K562 (cell line): ENCODE measurements around the gene PTRH1. TPM values are rescaled to one million over a fixed set of nuclear protein-coding genes. Genes with fewer than 3 reads are reported as not detected.

Experiments
- ATAC-seq: fragments of 200-7000 bp; cut with Tn5 transposase; 3 replicates; pipeline ENCODE4 v1.9.1; 2020; ENCODE audit warnings: moderate library complexity
- BruUV-seq: library from RNA; stranded (reverse); fragments of 400-500 nt; replicated peaks from 2 replicates; lab custom pipeline; 2021; lab: Mats Ljungman, UMichigan
- CTCF ChIA-PET: fragments of 300-600 bp; formaldehyde crosslinking; extraction: SDS; loops from one replicate; lab custom pipeline; 2021; ENCODE audit warnings: low intra/inter-chr PET ratio; lab: Yijun Ruan, JAX
- POLR2A ChIA-PET: fragments of 300-600, 350-650 bp; sonication (Branson Sonifier 250); formaldehyde crosslinking; extraction: SDS; loops from one replicate; lab custom pipeline; 2021; ENCODE audit warnings: antibody characterized with exemption, inconsistent platforms; lab: Yijun Ruan, JAX
- DNase-seq, 4 experiments: peaks; one replicate each; pipeline versions ENCODE4 v3.0.0 to v3.0.0-alpha.2; 2011 to 2018; ENCODE audit warnings: low spot score in 3 of 4, mixed read lengths in 3 of 4; ENCODE audit errors: extremely low read depth in 1 of 4
- FAIRE-seq: peaks from 2 replicates; lab custom pipeline; 2011; peaks lifted over from hg19 to GRCh38; lab: Jason Lieb, UNC
- H2AFZ ChIP-seq: 2 replicates; pipeline ENCODE4 v1.6.0; 2011; ENCODE audit warnings: low read depth, low read length, control low read depth, inconsistent platforms
- H3K27ac ChIP-seq: fragments of 200-600 bp; 3 replicates; pipeline ENCODE4 v1.8.0; 2011; ENCODE audit warnings: low read depth, mild to moderate bottlenecking, control low read depth, inconsistent platforms, low read length, moderate library complexity, mixed read lengths; ENCODE audit errors: extremely low read depth
- H3K27me3 ChIP-seq, 2 experiments: fragments of 300-600 bp in 1 of 2; 2 replicates in 1 of 2; 3 replicates in 1 of 2; pipeline versions ENCODE4 v1.6.0 to v1.8.0; 2011; ENCODE audit warnings: inconsistent platforms in 2 of 2, low read length in 2 of 2, mild to moderate bottlenecking in 1 of 2, mixed read lengths in 1 of 2, moderate library complexity in 1 of 2; ENCODE audit not compliant: control insufficient read depth in 2 of 2, insufficient read depth in 2 of 2
- H3K36me3 ChIP-seq: fragments of 300-600 bp; 3 replicates; pipeline ENCODE4 v1.8.0; 2011; ENCODE audit warnings: mild to moderate bottlenecking, low read length, inconsistent platforms; ENCODE audit not compliant: control insufficient read depth, insufficient read depth
- H3K4me1 ChIP-seq, 2 experiments: fragments of 200-600 bp in 1 of 2; replicated peaks in 1 of 2; 2 replicates in 1 of 2; 3 replicates in 1 of 2; pipeline versions ENCODE4 v1.5.1 to v1.8.0; 2011; ENCODE audit warnings: inconsistent platforms in 2 of 2, low read length in 2 of 2, mild to moderate bottlenecking in 1 of 2, mixed read lengths in 1 of 2, moderate library complexity in 1 of 2; ENCODE audit not compliant: control insufficient read depth in 2 of 2, insufficient read depth in 2 of 2
- H3K4me2 ChIP-seq: 2 replicates; pipeline ENCODE4 v1.6.1; 2011; ENCODE audit warnings: low read length, control low read depth, inconsistent platforms, mixed read lengths; ENCODE audit not compliant: insufficient read depth
- H3K4me3 ChIP-seq: fragments of 200-600 bp; sonication (generic), shearing (Covaris generic); 2 replicates; pipeline ENCODE4 v1.5.1; 2016; ENCODE audit warnings: control low read depth, inconsistent platforms
- H3K79me2 ChIP-seq: fragments of 200-600 bp; 3 replicates; pipeline ENCODE4 v1.8.0; 2011; ENCODE audit warnings: low read length, inconsistent platforms; ENCODE audit not compliant: control insufficient read depth, insufficient read depth
- H3K9ac ChIP-seq, 2 experiments: 2 replicates each; pipeline versions ENCODE4 v1.6.0 to v1.6.1; 2011; ENCODE audit warnings: low read depth in 2 of 2, low read length in 2 of 2, control low read depth in 1 of 2, inconsistent platforms in 1 of 2, mild to moderate bottlenecking in 1 of 2, mixed read lengths in 1 of 2; ENCODE audit not compliant: insufficient read depth in 1 of 2
- H3K9me1 ChIP-seq: one replicate; pipeline ENCODE4 v1.6.0; 2011; ENCODE audit warnings: inconsistent platforms, mild to moderate bottlenecking, low read length, moderate library complexity; ENCODE audit not compliant: control insufficient read depth, insufficient read depth
- H3K9me3 ChIP-seq: replicated peaks from 2 replicates; pipeline ENCODE4 v1.5.1; 2011; ENCODE audit warnings: low read depth, low read length, inconsistent platforms; ENCODE audit not compliant: control insufficient read depth, insufficient read depth
- H4K20me1 ChIP-seq: replicated peaks from 2 replicates; pipeline ENCODE4 v1.6.1; 2011; ENCODE audit warnings: low read length, inconsistent platforms, mixed read lengths; ENCODE audit not compliant: control insufficient read depth, insufficient read depth
- CBX8 ChIP-seq: fragments of 200-600 bp; sonication (generic); IDR thresholded peaks from 2 replicates; pipeline ENCODE4 v1.6.1; 2012; ENCODE audit warnings: borderline replicate concordance, mixed run types, low read depth, mild to moderate bottlenecking, moderate library complexity, mixed read lengths, low read length, control low read depth, inconsistent platforms; ENCODE audit not compliant: poor library complexity, severe bottlenecking; ENCODE audit errors: extremely low read depth
- DDX20 ChIP-seq: fragments of 450-650 bp; IDR thresholded peaks from 2 replicates; pipeline ENCODE4 v1.6.1; 2016; ENCODE audit warnings: missing genetic modification characterization, low read depth, mild to moderate bottlenecking, missing compliant biosample characterization, moderate library complexity
- MAZ ChIP-seq, 2 experiments: fragments of 450-650 bp in 1 of 2; sonication (generic) in 1 of 2; formaldehyde crosslinking; IDR thresholded peaks in 1 of 2; conservative IDR thresholded peaks in 1 of 2; 2 replicates each; pipeline versions ENCODE4 v1.4.0 to v1.5.0; 2020; ENCODE audit warnings: mild to moderate bottlenecking in 1 of 2, missing genetic modification reagents in 1 of 2
- RBFOX2 ChIP-seq: fragments of 200-400 bp; formaldehyde crosslinking; IDR thresholded peaks from 2 replicates; pipeline ENCODE4 v1.6.1; 2017; ENCODE audit warnings: low read depth, mild to moderate bottlenecking, low read length, moderate library complexity
- WGBS: fragments of 100-300 bp; shearing (Covaris generic); methylation state at CpG from one replicate; pipeline ENCODE4 v1.1.6; 2016; ENCODE audit warnings: low coverage, mixed read lengths; ENCODE audit not compliant: insufficient coverage; ENCODE audit errors: missing lambda C conversion rate; 5-methylcytosine and 5-hydroxymethylcytosine counted together
- in situ Hi-C: fragments of 300-500 bp; cut with MboI; formaldehyde crosslinking; loops from 4 replicates; pipeline ENCODE4 v1.15.0; 2018; ENCODE audit warnings: inconsistent platforms, mixed read lengths
- intact Hi-C: fragments of 100-400 bp; cut with micrococcal nuclease; formaldehyde crosslinking; loops from 2 replicates; pipeline ENCODE4 v1.14.2; 2022
- polyA plus RNA-seq, 8 experiments: library from polyadenylated mRNA; depleted of rRNA in 4 of 8; stranded (reverse) in 5 of 8; unstranded in 3 of 8; fragments of >200 nt; fragmentation: Nextera tagmentation in 2 of 8; fragmentation: Illumina TruSeq in 1 of 8; extraction: Ambion mirVana in 2 of 8; extraction: Trizol in 1 of 8; gene quantifications; 2 replicates each; pipeline versions ENCODE4 v1.2.1 to v1.2.3, GENCODE V29; 2011 to 2014; ENCODE audit warnings: inconsistent platforms in 1 of 8, missing spikeins in 1 of 8
- total RNA-seq, 7 experiments: library from RNA; depleted of rRNA in 6 of 7; stranded (reverse); fragments of >200 nt in 6 of 7; fragmentation: Illumina TruSeq in 2 of 7; extraction: Trizol in 2 of 7; gene quantifications; 2 replicates each; pipeline versions ENCODE4 v1.2.1 to v1.2.3, GENCODE V29; 2011 to 2021; ENCODE audit warnings: low replicate concordance in 1 of 7

Gene PTRH1
- total and polyA plus RNA-seq, 9 of the 15 experiments (the other 6 are each of a cell fraction or from before 2014, with no cell fraction given) = 0.63 to 43.1 (median 5.7) TPM

DNA sequence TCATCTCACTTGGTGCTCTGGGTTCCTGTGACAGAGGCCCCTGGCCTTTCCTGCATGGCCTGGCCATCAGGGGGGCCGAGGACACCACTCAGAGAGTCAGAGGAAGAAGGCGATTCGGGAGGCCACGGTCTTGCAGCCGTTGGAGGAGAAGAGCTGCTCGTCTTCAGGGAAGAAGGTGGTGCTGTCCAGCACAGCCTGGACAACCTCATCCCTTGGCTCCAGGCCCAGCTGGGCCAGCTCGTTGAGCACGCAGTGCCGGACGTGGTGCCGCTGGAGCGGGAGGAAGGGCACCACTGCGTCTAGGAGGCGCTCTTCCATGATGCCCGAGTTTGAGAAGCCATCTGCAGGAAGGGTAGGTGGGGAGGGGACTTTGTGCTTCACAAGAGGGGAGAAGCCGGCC, 16.5 kb upstream of the PTRH1 start:
- Histone ChIP-seq H3K79me2 (peaks cover 4% of the 10 kb centered on the region; the same call in 2 of the 3 replicates), H3K4me3 (no peak overlapping the region), H3K9ac (peak overlapping the region in 1 of 2 experiments; percentile 31; a peak in 1 of 4 replicates), H3K4me1 (peaks cover 7 to 39% of the 10 kb centered on the region in 2 experiments; a peak in 4 of 5 replicates), H3K36me3 (no peaks in the 10 kb centered on the region), H3K27ac (no peak overlapping the region), H3K27me3 (no peaks in the 10 kb centered on the region), H4K20me1 (no peaks in the 10 kb centered on the region; the same call in 1 of the 2 replicates), H3K9me3 (no peaks in the 10 kb centered on the region), H3K9me1 (no peaks in the 10 kb centered on the region), H3K4me2 (no peak overlapping the region), H2AFZ (no peak overlapping the region)
- TF ChIP-seq RBFOX2 = 0 out of 2 replicates have a peak, but pooled peaks have one; percentile 23
- no peak for TF ChIP-seq DDX20 (tag)
- no peak for TF ChIP-seq CBX8
- TF ChIP-seq MAZ (CRISPR knock-in tag; conservative IDR thresholded peaks at IDR 0.05 in 1 of 2, IDR thresholded peaks at IDR 0.05 in 1 of 2) = no peak
- ChIA-PET CTCF (no interaction called here), POLR2A (interaction anchor here (0.5 to 0.9 kb wide), 3 partner anchors 50 to 1712 kb away, joined by 3 to 4 read pairs (median 3); no protein-coding TSS in a partner anchor)
- no peak for ATAC-seq
- FAIRE-seq = no peak
- BruUV-seq = no TSS peak
- in situ Hi-C loops = loop anchor here (10.0 kb wide), 1 partner anchor 137 kb away; no protein-coding TSS in a partner anchor
- DNase-seq = no peak
- intact Hi-C loops = loop anchor here (10.0 kb wide), 1 partner anchor 303 kb away; no protein-coding TSS in a partner anchor
- WGBS = 76% methylated on average over 12 of the region's 16 CpGs
